HCT116 (cell line): ENCODE data around the gene GABRR2. TPM values are rescaled to one million over a fixed set of nuclear protein-coding genes. Genes with fewer than 3 reads are reported as not detected.

Source experiments
- ATAC-seq: fragments of 200-7000 bp; cut with Tn5 transposase; 2 replicates; pipeline ENCODE4 v1.9.1; 2020; ENCODE audit warnings: mild to moderate bottlenecking, moderate library complexity
- BruUV-seq: library from RNA; stranded (reverse); fragments of 400-500 nt; replicated peaks from 2 replicates; lab custom pipeline; 2021; lab: Mats Ljungman, UMichigan
- CTCF ChIA-PET: fragments of 300-600 bp; sonication (Branson Sonifier 250); formaldehyde crosslinking; loops from one replicate; lab custom pipeline; 2021; ENCODE audit warnings: antibody characterized with exemption; lab: Charles Lee
- POLR2A ChIA-PET: fragments of 300-600, 350-600 bp; sonication (Branson Sonifier 250); formaldehyde crosslinking; loops from one replicate; lab custom pipeline; 2021; ENCODE audit warnings: antibody characterized with exemption; lab: Charles Lee
- RAD21 ChIA-PET, 2 experiments: fragments of 300-600 bp; sonication (Branson Sonifier 250); formaldehyde crosslinking; loops; one replicate each; lab custom pipeline; 2023; ENCODE audit warnings: low total read pairs in 2 of 2; ENCODE audit not compliant: uncharacterized antibody in 2 of 2, unreplicated experiment in 2 of 2, low non-redundant PET in 1 of 2; lab: Charles Lee
- DNase-seq: peaks from one replicate; pipeline ENCODE4 v3.0.0-alpha.2; 2010; ENCODE audit warnings: low read depth, low spot score
- H2AFZ ChIP-seq: fragments of 200-600 bp; shearing (Covaris generic), sonication (generic); 2 replicates; pipeline ENCODE4 v1.6.1; 2017; ENCODE audit warnings: low read depth, mixed run types, mixed read lengths, antibody characterized with exemption, low read length; ENCODE audit not compliant: poor library complexity, severe bottlenecking
- H3K27ac ChIP-seq: 2 replicates; pipeline ENCODE4 v1.5.1; 2012; ENCODE audit warnings: low read depth, low read length
- H3K27me3 ChIP-seq: fragments of 200-600 bp; sonication (generic); 2 replicates; pipeline ENCODE4 v1.6.1; 2016; ENCODE audit warnings: mixed run types, low read length, mixed read lengths; ENCODE audit not compliant: insufficient read depth
- H3K36me3 ChIP-seq, 2 experiments: fragments of 200-500 bp in 1 of 2; fragments of 200-600 bp in 1 of 2; sonication (Bioruptor generic) in 1 of 2; sonication (generic) in 1 of 2; 2 replicates each; pipeline versions ENCODE4 v1.5.1 to v1.6.1; 2014 to 2016; ENCODE audit warnings: low read length in 2 of 2, inconsistent platforms in 1 of 2, mixed read lengths in 1 of 2, mixed run types in 1 of 2; ENCODE audit not compliant: insufficient read depth in 2 of 2, control insufficient read depth in 1 of 2
- H3K4me1 ChIP-seq, 2 experiments: fragments of 200-600 bp in 1 of 2; sonication (generic) in 1 of 2; 2 replicates each; pipeline versions ENCODE4 v1.5.1 to v1.6.1; 2012 to 2017; ENCODE audit warnings: low read length in 2 of 2, inconsistent platforms in 1 of 2, mild to moderate bottlenecking in 1 of 2, mixed read lengths in 1 of 2, mixed run types in 1 of 2, moderate library complexity in 1 of 2; ENCODE audit not compliant: insufficient read depth in 2 of 2, control insufficient read depth in 1 of 2
- H3K4me2 ChIP-seq: fragments of 200-600 bp; sonication (generic); 2 replicates; pipeline ENCODE4 v1.6.1; 2017; ENCODE audit warnings: mixed run types, low read length, mixed read lengths
- H3K4me3 ChIP-seq, 2 experiments: fragments of 200-600 bp in 1 of 2; sonication (generic) in 1 of 2; replicated peaks in 1 of 2; 2 replicates each; pipeline ENCODE4 v1.5.1; 2011 to 2016; ENCODE audit warnings: low read length in 2 of 2, control low read depth in 1 of 2, low read depth in 1 of 2, mild to moderate bottlenecking in 1 of 2, mixed read lengths in 1 of 2, mixed run types in 1 of 2
- H3K79me2 ChIP-seq: fragments of 200-600 bp; sonication (generic); 2 replicates; pipeline ENCODE4 v1.6.1; 2017; ENCODE audit warnings: mild to moderate bottlenecking, mixed run types, low read length, moderate library complexity, mixed read lengths; ENCODE audit not compliant: insufficient read depth
- H3K9ac ChIP-seq: fragments of 200-600 bp; sonication (generic); 2 replicates; pipeline ENCODE4 v1.6.1; 2016; ENCODE audit warnings: low read length, mixed read lengths
- H3K9me2 ChIP-seq: fragments of 200-600 bp; sonication (generic), shearing (Covaris generic); 2 replicates; pipeline ENCODE4 v1.6.1; 2017; ENCODE audit warnings: mixed run types, mild to moderate bottlenecking, moderate library complexity; ENCODE audit not compliant: insufficient read depth
- H3K9me3 ChIP-seq, 2 experiments: fragments of 200-500 bp in 1 of 2; fragments of 200-600 bp in 1 of 2; sonication (Bioruptor generic) in 1 of 2; sonication (generic) in 1 of 2; 2 replicates each; pipeline ENCODE4 v1.6.1; 2014 to 2017; ENCODE audit warnings: low read length in 2 of 2, mixed read lengths in 2 of 2, inconsistent platforms in 1 of 2, low read depth in 1 of 2, mild to moderate bottlenecking in 1 of 2, mixed run types in 1 of 2, moderate library complexity in 1 of 2; ENCODE audit not compliant: control insufficient read depth in 1 of 2, insufficient read depth in 1 of 2
- H4K20me1 ChIP-seq: fragments of 200-600 bp; sonication (generic), shearing (Covaris generic); 2 replicates; pipeline ENCODE4 v1.6.1; 2017; ENCODE audit warnings: mixed run types, mild to moderate bottlenecking, moderate library complexity; ENCODE audit not compliant: insufficient read depth
- ATF3 ChIP-seq: IDR thresholded peaks from 2 replicates; pipeline ENCODE4 v1.6.1; 2012
- CEBPB ChIP-seq: IDR thresholded peaks from 2 replicates; pipeline ENCODE4 v1.6.1; 2012; ENCODE audit warnings: low read depth
- EGR1 ChIP-seq: IDR thresholded peaks from 2 replicates; pipeline ENCODE4 v1.6.1; 2012; ENCODE audit warnings: low read depth
- ELF1 ChIP-seq: IDR thresholded peaks from 2 replicates; pipeline ENCODE4 v1.6.1; 2012; ENCODE audit warnings: low read depth, borderline replicate concordance
- MAX ChIP-seq: IDR thresholded peaks from 2 replicates; pipeline ENCODE4 v1.6.1; 2012
- POLR2A ChIP-seq: IDR thresholded peaks from 2 replicates; pipeline ENCODE4 v1.7.0; 2011; ENCODE audit warnings: borderline replicate concordance; ENCODE audit not compliant: insufficient read depth, insufficient read length; ENCODE audit errors: extremely low read depth
- RAD21 ChIP-seq: IDR thresholded peaks from 2 replicates; pipeline ENCODE4 v1.6.1; 2012; ENCODE audit warnings: low read depth, mild to moderate bottlenecking
- REST ChIP-seq: IDR thresholded peaks from 2 replicates; pipeline ENCODE4 v1.6.1; 2012; ENCODE audit warnings: low read depth
- SIN3A ChIP-seq: IDR thresholded peaks from 2 replicates; pipeline ENCODE4 v1.6.1; 2012; ENCODE audit warnings: low read depth
- SRF ChIP-seq: IDR thresholded peaks from 2 replicates; pipeline ENCODE4 v1.6.1; 2012; ENCODE audit warnings: low read depth
- TCF7L2 ChIP-seq: IDR thresholded peaks from 2 replicates; pipeline ENCODE4 v1.7.0; 2011; ENCODE audit warnings: borderline replicate concordance, inconsistent platforms; ENCODE audit not compliant: insufficient read depth, insufficient read length; ENCODE audit errors: extremely low read depth
- ZNF274 ChIP-seq: fragments of 200-500 bp; sonication (Bioruptor generic); IDR thresholded peaks from 2 replicates; pipeline ENCODE4 v1.6.1; 2014; ENCODE audit warnings: mild to moderate bottlenecking, low read depth, low read length, inconsistent platforms
- intact Hi-C: fragments of 100-400 bp; cut with micrococcal nuclease; formaldehyde crosslinking; loops from 2 replicates; pipeline ENCODE4 v1.10.0; 2022
- total RNA-seq: library from RNA; stranded (reverse); gene quantifications from one replicate; pipeline ENCODE4 v1.2.1, GENCODE V29; 2021; ENCODE audit not compliant: unreplicated experiment

GABRR2 gene
- total RNA-seq, 1 experiment from 2014 or later: 0.57 TPM

- no peak overlapping the region for H3K4me3 ChIP-seq
- no peaks in the 10 kb centered on the region for H4K20me1 ChIP-seq
- H2AFZ ChIP-seq: no peak overlapping the region
- ATAC-seq (peak; percentile 55), DNase-seq (no peak)
- no peak overlapping the region for H3K9ac ChIP-seq
- H3K4me1 ChIP-seq: no peaks in the 10 kb centered on the region
- BruUV-seq: no TSS peak
- H3K9me2 ChIP-seq: no peaks in the 10 kb centered on the region
- TF ChIP-seq CEBPB (no peak), ELF1 (no peak), RAD21 (no peak)
- H3K79me2 ChIP-seq: no peaks in the 10 kb centered on the region
- no peak overlapping the region for H3K4me2 ChIP-seq
- no peaks in the 10 kb centered on the region for H3K9me3 ChIP-seq
- POLR2A ChIA-PET: no interaction called here
- intact Hi-C loops: no loop called here
- CTCF ChIA-PET: no interaction called here
- RAD21 ChIA-PET: no interaction called here
- H3K27ac ChIP-seq: no peak overlapping the region
- H3K36me3 ChIP-seq: no peaks in the 10 kb centered on the region
- H3K27me3 ChIP-seq: no peaks in the 10 kb centered on the region
These were observed 105.6 kb downstream of the GABRR2 start for GRCh38 chr6:89209457-89209856.

GRCh38 chr6:89208551-89208950 lies 106.5 kb downstream of the GABRR2 start:
- Histone ChIP-seq H3K4me2 (no peak overlapping the region), H3K4me3 (no peak overlapping the region), H3K27ac (no peak overlapping the region), H3K9me3 (no peaks in the 10 kb centered on the region), H2AFZ (no peak overlapping the region), H3K79me2 (no peaks in the 10 kb centered on the region), H3K36me3 (no peaks in the 10 kb centered on the region), H3K4me1 (no peaks in the 10 kb centered on the region), H4K20me1 (no peaks in the 10 kb centered on the region), H3K9me2 (no peaks in the 10 kb centered on the region), H3K27me3 (no peaks in the 10 kb centered on the region), H3K9ac (no peak overlapping the region)
- BruUV-seq: no TSS peak
- ChIA-PET RAD21 (no interaction called here), CTCF (no interaction called here), POLR2A (no interaction called here)
- DNase-seq (no peak), ATAC-seq (no peak)
- no peak for TF ChIP-seq TCF7L2
- no peak for TF ChIP-seq SIN3A
- no peak for TF ChIP-seq ATF3
- TF ChIP-seq POLR2A: no peak
- TF ChIP-seq REST: no peak
- no peak for TF ChIP-seq MAX
- no peak for TF ChIP-seq ELF1
- no peak for TF ChIP-seq EGR1
- TF ChIP-seq SRF: no peak
- no peak for TF ChIP-seq ZNF274
- no peak for TF ChIP-seq CEBPB
- intact Hi-C loops: no loop called here
